K562 (cell line): ENCODE data around the gene NHSL2. TPM values are rescaled to one million over a fixed set of nuclear protein-coding genes. Genes with fewer than 3 reads are reported as not detected.

ENCODE experiments used
- CHD7 ChIP-seq: fragments of 200-600 bp; sonication (generic); IDR thresholded peaks from one replicate; pipeline ENCODE4 v1.6.1; 2012; ENCODE audit warnings: mild to moderate bottlenecking, low read depth, low read length, inconsistent platforms
- COPS2 ChIP-seq: fragments of 450-650 bp; conservative IDR thresholded peaks from 2 replicates; pipeline ENCODE4 v1.6.1; 2016; ENCODE audit warnings: mild to moderate bottlenecking, moderate library complexity
- ELF1 ChIP-seq: fragments of 200-800 bp; sonication (Bioruptor generic); IDR thresholded peaks from 2 replicates; pipeline ENCODE4 v1.6.1; 2016; ENCODE audit warnings: missing genetic modification characterization, missing compliant biosample characterization
- ETV6 ChIP-seq, 3 experiments: fragments of 150-350 bp in 1 of 3; sonication (generic) in 1 of 3; formaldehyde crosslinking in 1 of 3; IDR thresholded peaks; 2 replicates each; pipeline versions ENCODE4 v1.6.1 to v1.8.0; 2014 to 2022; ENCODE audit warnings: borderline replicate concordance in 2 of 3, low read depth in 2 of 3, antibody characterized with exemption in 1 of 3, low read length in 1 of 3, mild to moderate bottlenecking in 1 of 3, missing genetic modification reagents in 1 of 3
- HNRNPUL1 ChIP-seq: fragments of 200-400 bp; formaldehyde crosslinking; IDR thresholded peaks from 2 replicates; pipeline ENCODE4 v1.6.1; 2017; ENCODE audit warnings: low read length
- ILF3 ChIP-seq: fragments of 450-650 bp; IDR thresholded peaks from 2 replicates; pipeline ENCODE4 v1.6.1; 2018; ENCODE audit warnings: antibody characterized with exemption, mild to moderate bottlenecking, moderate library complexity, borderline replicate concordance
- MAFK ChIP-seq: IDR thresholded peaks from 2 replicates; pipeline ENCODE4 v1.6.1; 2011; ENCODE audit warnings: low read length, improper control_type of control experiment
- MBD2 ChIP-seq: sonication (generic); IDR thresholded peaks from 2 replicates; pipeline ENCODE4 v1.6.1; 2016; ENCODE audit warnings: low read depth, borderline replicate concordance
- POLR3A ChIP-seq: IDR thresholded peaks from 2 replicates; pipeline ENCODE4 v1.6.1; 2011; ENCODE audit warnings: borderline replicate concordance, mild to moderate bottlenecking, moderate library complexity; ENCODE audit not compliant: insufficient read length, insufficient read depth; ENCODE audit errors: extremely low read depth
- SMAD1 ChIP-seq: fragments of 150-350 bp; IDR thresholded peaks from 2 replicates; pipeline ENCODE4 v1.6.1; 2014; ENCODE audit warnings: low read length, low read depth; ENCODE audit not compliant: partially characterized antibody
- SP1 ChIP-seq: sonication (generic); formaldehyde crosslinking; IDR thresholded peaks from 2 replicates; pipeline ENCODE4 v1.8.1; 2022; ENCODE audit warnings: mild to moderate bottlenecking, missing genetic modification reagents
- STAT6 ChIP-seq: sonication (generic); formaldehyde crosslinking; IDR thresholded peaks from 2 replicates; pipeline ENCODE4 v1.8.1; 2023; ENCODE audit warnings: mild to moderate bottlenecking, missing genetic modification reagents
- ZNF324 ChIP-seq: fragments of 250-450 bp; sonication (Bioruptor Pico); IDR thresholded peaks from 2 replicates; pipeline ENCODE4 v1.4.0; 2020; ENCODE audit warnings: mild to moderate bottlenecking
- polyA plus RNA-seq, 8 experiments: library from polyadenylated mRNA; depleted of rRNA in 4 of 8; stranded (reverse) in 5 of 8; unstranded in 3 of 8; fragments of >200 nt; fragmentation: Nextera tagmentation in 2 of 8; fragmentation: Illumina TruSeq in 1 of 8; extraction: Ambion mirVana in 2 of 8; extraction: Trizol in 1 of 8; gene quantifications; 2 replicates each; pipeline versions ENCODE4 v1.2.1 to v1.2.3, GENCODE V29; 2011 to 2014; ENCODE audit warnings: inconsistent platforms in 1 of 8, missing spikeins in 1 of 8
- total RNA-seq, 7 experiments: library from RNA; depleted of rRNA in 6 of 7; stranded (reverse); fragments of >200 nt in 6 of 7; fragmentation: Illumina TruSeq in 2 of 7; extraction: Trizol in 2 of 7; gene quantifications; 2 replicates each; pipeline versions ENCODE4 v1.2.1 to v1.2.3, GENCODE V29; 2011 to 2021; ENCODE audit warnings: low replicate concordance in 1 of 7

NHSL2 gene
- total and polyA plus RNA-seq, 9 of the 15 experiments (the other 6 are each of a cell fraction or from before 2014, with no cell fraction given), result 0.02 TPM; not detected in 8

DNA sequence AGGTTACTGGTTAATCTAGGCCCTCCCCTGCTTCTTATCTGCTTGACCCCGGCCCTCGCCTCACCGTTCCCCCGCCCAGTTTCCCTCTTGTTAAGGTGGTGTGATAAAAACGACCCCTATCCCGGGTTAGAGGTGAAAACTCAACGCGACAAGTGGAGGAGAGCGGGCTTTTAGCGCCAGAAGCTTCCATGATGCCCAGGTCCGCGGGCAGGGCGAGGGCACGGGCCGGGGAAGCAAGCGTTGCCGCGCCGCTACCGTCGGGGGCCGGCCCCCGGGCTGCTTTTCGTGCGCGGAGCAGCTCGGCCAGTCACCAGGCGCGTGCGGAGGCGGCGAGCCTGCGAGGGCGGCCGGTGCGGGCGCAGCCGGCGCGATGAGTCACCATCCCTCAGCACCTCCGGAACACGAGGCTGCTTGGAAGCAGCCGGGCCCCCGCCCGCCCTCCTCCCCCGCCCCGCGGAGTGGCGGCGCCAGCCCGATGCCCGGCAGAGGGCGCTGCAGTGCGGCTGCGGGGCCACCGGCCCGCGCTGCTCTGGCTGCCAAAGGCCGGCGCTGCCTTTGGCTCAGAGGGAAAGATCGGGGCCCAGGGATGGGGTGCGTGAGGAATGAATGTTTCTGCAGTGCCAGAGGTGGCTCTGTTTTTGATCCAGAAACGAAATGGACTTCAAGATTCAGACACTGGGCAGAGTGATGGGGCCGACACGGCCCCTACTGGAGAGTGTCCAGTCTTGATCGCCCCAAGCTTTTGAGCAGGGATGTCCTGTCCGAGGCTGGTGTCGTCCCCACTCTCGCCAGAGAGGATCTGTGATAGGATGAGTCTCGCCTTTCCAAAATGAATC lies 107.8 kb downstream of the NHSL2 start (continued):
- no peak for TF ChIP-seq STAT6 (CRISPR knock-in tag)
- no peak for TF ChIP-seq COPS2
- no peak for TF ChIP-seq ETV6 (IDR thresholded peaks at IDR 0.05; ENCODE audit: borderline replicate concordance in 1 of 2, low read depth in 2 of 2, low read length in 1 of 2)
- no peak for TF ChIP-seq ETV6 (CRISPR knock-in tag; IDR thresholded peaks at IDR 0.05; ENCODE audit: borderline replicate concordance)
- no peak for TF ChIP-seq CHD7
- no peak for TF ChIP-seq ZNF324 (CRISPR knock-in tag)
- TF ChIP-seq ELF1, result no peak
- no peak for TF ChIP-seq POLR3A
- TF ChIP-seq SMAD1, result no peak
- no peak for TF ChIP-seq MAFK
- TF ChIP-seq SP1 (CRISPR knock-in tag), result no peak
- TF ChIP-seq MBD2, result no peak
- TF ChIP-seq ILF3, result no peak
- no peak for TF ChIP-seq HNRNPUL1
